Esophagus squamous epithelium (tissue), 4 donors: ENCODE measurements around the gene NOC4L.

Source experiments
- CTCF ChIP-seq, 6 experiments: fragments of 450-650 bp in 4 of 6; fragments of 200-600 bp in 2 of 6; sonication (generic) in 2 of 6; IDR thresholded peaks; one replicate each; pipeline ENCODE4 v1.5.1; 2016 to 2019; ENCODE audit warnings: antibody characterized with exemption in 6 of 6, mild to moderate bottlenecking in 4 of 6, moderate library complexity in 4 of 6
- POLR2A ChIP-seq, 4 donors: fragments of 450-650 bp; IDR thresholded peaks; one replicate each; pipeline ENCODE4 v1.6.1; 2017; ENCODE audit warnings: antibody characterized with exemption in 4 of 4, mild to moderate bottlenecking in 4 of 4, moderate library complexity in 3 of 4

GRCh38 chr12:132139912-132140311 lies 4.3 kb upstream of the NOC4L start:
- TF ChIP-seq CTCF (IDR thresholded peaks at IDR 0.05) = no peak
- TF ChIP-seq POLR2A (IDR thresholded peaks at IDR 0.05) = no peak
